ENCODE results near the gene SMAD9.

Gene SMAD9

DNA sequence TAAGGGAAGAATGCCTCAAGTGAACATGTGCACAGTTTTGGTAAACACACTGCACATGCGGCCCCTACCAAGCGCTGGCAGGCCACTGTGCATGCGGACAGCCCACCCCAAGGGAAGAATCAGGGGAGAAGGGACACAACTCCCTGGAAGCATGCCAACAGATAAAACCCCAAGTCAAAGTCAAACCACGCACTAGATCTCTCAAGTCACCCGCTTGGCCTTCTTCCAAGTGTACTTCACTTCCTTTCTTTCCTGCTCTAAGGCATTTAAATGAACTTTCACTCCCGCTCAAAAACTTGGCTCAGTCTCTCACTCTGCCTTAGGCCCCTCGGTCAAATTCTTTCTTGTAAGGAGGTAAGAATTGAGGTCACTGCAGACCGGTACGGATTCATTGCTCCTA is 105.6 kb downstream of the SMAD9 start:
- no peak for DNase-seq

DNA sequence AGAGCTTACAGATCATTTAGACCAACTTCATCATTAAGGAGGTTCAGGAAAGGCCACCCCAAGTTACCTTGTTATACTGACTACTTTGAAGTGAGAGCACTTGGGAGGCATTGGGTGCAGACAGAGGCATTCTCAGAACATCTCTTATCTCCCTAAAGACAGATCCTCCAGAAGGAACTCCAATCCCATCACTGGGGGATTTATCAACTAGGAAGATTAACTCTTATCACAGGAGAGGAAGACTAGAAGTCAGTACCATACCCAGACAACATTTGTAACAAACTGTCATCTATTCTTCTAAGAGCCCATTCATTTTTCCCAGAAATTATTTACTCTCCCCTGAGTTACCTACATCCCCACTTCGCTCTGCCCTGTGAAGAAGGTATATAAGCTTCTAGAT is 106.8 kb downstream of the SMAD9 start:
- no peak for DNase-seq

DNA sequence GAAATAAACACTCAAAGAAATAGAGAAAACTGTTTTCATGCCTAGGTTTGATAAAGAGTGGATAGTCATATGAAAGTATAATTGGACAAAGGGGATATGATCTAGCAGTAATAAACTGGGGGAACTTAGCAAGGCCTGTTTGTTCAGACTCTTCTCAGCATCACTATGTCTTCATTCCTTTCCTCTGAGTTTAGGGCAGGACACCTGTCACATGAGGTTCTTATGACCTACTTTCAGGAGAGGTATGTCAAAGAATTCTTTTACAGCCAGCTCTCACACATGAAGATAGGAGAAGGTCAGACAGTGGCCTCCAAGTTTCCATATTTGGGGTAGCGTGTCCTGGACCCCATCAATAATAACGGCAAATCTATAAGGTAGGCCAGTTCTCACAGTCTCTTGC is 112.4 kb downstream of the SMAD9 start:
- DNase-seq: no peak

GRCh38 chr13:36806102-36806501 is 113.9 kb downstream of the SMAD9 start:
- DNase-seq: no peak

- no peak for DNase-seq
These were observed 115.5 kb downstream of the SMAD9 start for GRCh38 chr13:36804588-36804987.

- DNase-seq: no peak
These were observed 119.0 kb downstream of the SMAD9 start for GRCh38 chr13:36801035-36801434.

DNA sequence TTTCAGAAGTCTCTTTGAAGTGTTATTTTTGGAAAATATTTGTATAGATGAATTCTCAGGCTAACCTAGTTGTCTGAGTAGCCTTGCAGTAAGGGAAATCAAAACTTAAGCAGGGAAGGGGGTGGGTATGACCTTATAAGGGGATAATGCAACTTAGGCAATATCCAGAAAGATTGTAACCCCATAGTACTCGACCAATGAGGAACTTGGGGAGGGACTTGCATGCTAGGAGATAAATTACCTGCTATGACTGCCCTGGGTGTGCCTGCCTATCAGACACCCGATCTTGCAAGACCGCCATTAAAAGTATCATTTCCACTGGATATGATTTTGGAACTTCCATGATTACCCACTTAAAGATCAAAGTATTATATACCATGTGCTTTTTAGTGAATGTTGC is 124.0 kb downstream of the SMAD9 start:
- DNase-seq: no peak

- DNase-seq: no peak
These were observed 124.6 kb downstream of the SMAD9 start for GRCh38 chr13:36795463-36795862.
